B cell (primary cell): ENCODE data around the gene PAX3.

Experiments
- CTCF ChIP-seq: fragments of 200-600 bp; IDR thresholded peaks from one replicate; pipeline ENCODE4 v1.8.0; 2022; ENCODE audit warnings: antibody characterized with exemption, mild to moderate bottlenecking
- EZH2 ChIP-seq: IDR thresholded peaks from 2 replicates; pipeline ENCODE4 v1.6.1; 2012; ENCODE audit warnings: borderline replicate concordance, low read depth, mild to moderate bottlenecking, moderate library complexity, low read length; ENCODE audit not compliant: insufficient read depth, poor library complexity, severe bottlenecking

GRCh38 chr2:222280795-222281194 is 18.0 kb downstream of the PAX3 start:
- no peak for TF ChIP-seq EZH2
- TF ChIP-seq CTCF = no peak
